GM18868 (cell line): ENCODE data around the gene GALNTL6.
"Not testable (repeated sequence)": the region's sequence is repeated elsewhere in the genome, so short reads cannot be mapped to it uniquely, and the experiment has no call there.

Experiments
- ATAC-seq: cut with Tn5 transposase; IDR thresholded peaks from one replicate; pipeline ENCODE4 v1.9.1; 2021; ENCODE audit warnings: mild to moderate bottlenecking, moderate library complexity; ENCODE audit not compliant: unreplicated experiment

GALNTL6 gene

GRCh38 chr4:172785613-172786012, 972.4 kb downstream of the GALNTL6 start:
- ATAC-seq: no peak

- ATAC-seq: no peak
Observed at GRCh38 chr4:172786039-172786792, 973.0 kb downstream of the GALNTL6 start.

GRCh38 chr4:172787111-172787510, 973.9 kb downstream of the GALNTL6 start:
- ATAC-seq: peak; percentile 69

- no peak for ATAC-seq
Observed at GRCh38 chr4:172791841-172792240, 978.6 kb downstream of the GALNTL6 start.

- no peak for ATAC-seq
Observed at GRCh38 chr4:172793565-172794306, 980.5 kb downstream of the GALNTL6 start.

GRCh38 chr4:172794307-172794703, 981.1 kb downstream of the GALNTL6 start:
- ATAC-seq: no peak

- not testable (repeated sequence) for ATAC-seq
Observed at GRCh38 chr4:172797281-172797680, 984.1 kb downstream of the GALNTL6 start.

- no peak for ATAC-seq
Observed at GRCh38 chr4:172802032-172802431, 988.8 kb downstream of the GALNTL6 start.

GRCh38 chr4:172806841-172807240, 993.6 kb downstream of the GALNTL6 start:
- no peak for ATAC-seq

- ATAC-seq: no peak
Observed at GRCh38 chr4:172808196-172808595, 995.0 kb downstream of the GALNTL6 start.

GRCh38 chr4:172809319-172809718, 996.1 kb downstream of the GALNTL6 start:
- ATAC-seq: no peak

GRCh38 chr4:172813359-172813923, 1000.2 kb downstream of the GALNTL6 start:
- ATAC-seq: peak; percentile 74

GRCh38 chr4:172815499-172816164, 1002.4 kb downstream of the GALNTL6 start:
- ATAC-seq: peak; percentile 26

GRCh38 chr4:172818901-172819300, 1005.7 kb downstream of the GALNTL6 start:
- ATAC-seq: peak; percentile 10

GRCh38 chr4:172819353-172819752, 1006.1 kb downstream of the GALNTL6 start:
- peak; percentile 64 for ATAC-seq

GRCh38 chr4:172822331-172822730, 1009.1 kb downstream of the GALNTL6 start:
- no peak for ATAC-seq

GRCh38 chr4:172826346-172826745, 1013.1 kb downstream of the GALNTL6 start:
- ATAC-seq: no peak

- no peak for ATAC-seq
Observed at GRCh38 chr4:172826861-172827260, 1013.7 kb downstream of the GALNTL6 start.

- no peak for ATAC-seq
Observed at GRCh38 chr4:172830295-172830764, 1017.1 kb downstream of the GALNTL6 start.

- ATAC-seq: no peak
Observed at GRCh38 chr4:172836661-172837060, 1023.5 kb downstream of the GALNTL6 start.

- no peak for ATAC-seq
Observed at GRCh38 chr4:172838111-172838510, 1024.9 kb downstream of the GALNTL6 start.
